PC-3 (cell line): ENCODE results near the gene LIPC.

Experiments used
- EZH2 ChIP-seq: fragments of 300-600 bp; sonication (generic); IDR thresholded peaks from one replicate; pipeline ENCODE4 v1.6.1; 2017; ENCODE audit warnings: antibody characterized with exemption, mild to moderate bottlenecking, low read length; ENCODE audit not compliant: unreplicated experiment
- TF ChIP-seq, protein P1 (sequence below): fragments of 300-600 bp; sonication (generic); conservative IDR thresholded peaks from 2 replicates; pipeline ENCODE4 v1.5.1; 2017; ENCODE audit warnings: antibody characterized with exemption, low read depth, mild to moderate bottlenecking, low read length

DNA sequence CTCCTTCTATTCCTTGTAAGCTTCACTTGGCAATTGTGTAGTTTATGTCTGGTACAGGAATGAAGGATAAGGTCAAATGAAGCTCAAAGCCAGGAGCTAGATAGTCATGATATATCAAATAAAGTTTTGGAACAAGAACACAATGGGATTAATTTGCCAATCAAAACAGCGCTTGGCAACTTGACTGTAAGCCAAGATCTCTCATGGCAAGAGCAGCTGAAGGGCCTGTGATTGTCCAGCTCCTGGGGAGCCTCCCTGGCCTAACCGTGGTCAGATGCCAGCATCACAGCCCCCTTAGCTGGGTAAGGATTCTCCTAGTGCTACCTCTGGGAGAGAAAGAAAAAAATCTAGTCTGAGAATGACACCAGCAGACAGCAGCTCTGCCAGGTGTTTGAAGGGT, 97.2 kb downstream of the LIPC start:
- TF ChIP-seq, protein P1, sequence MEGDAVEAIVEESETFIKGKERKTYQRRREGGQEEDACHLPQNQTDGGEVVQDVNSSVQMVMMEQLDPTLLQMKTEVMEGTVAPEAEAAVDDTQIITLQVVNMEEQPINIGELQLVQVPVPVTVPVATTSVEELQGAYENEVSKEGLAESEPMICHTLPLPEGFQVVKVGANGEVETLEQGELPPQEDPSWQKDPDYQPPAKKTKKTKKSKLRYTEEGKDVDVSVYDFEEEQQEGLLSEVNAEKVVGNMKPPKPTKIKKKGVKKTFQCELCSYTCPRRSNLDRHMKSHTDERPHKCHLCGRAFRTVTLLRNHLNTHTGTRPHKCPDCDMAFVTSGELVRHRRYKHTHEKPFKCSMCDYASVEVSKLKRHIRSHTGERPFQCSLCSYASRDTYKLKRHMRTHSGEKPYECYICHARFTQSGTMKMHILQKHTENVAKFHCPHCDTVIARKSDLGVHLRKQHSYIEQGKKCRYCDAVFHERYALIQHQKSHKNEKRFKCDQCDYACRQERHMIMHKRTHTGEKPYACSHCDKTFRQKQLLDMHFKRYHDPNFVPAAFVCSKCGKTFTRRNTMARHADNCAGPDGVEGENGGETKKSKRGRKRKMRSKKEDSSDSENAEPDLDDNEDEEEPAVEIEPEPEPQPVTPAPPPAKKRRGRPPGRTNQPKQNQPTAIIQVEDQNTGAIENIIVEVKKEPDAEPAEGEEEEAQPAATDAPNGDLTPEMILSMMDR, result no peak
- TF ChIP-seq EZH2, result no peak
